GM12891 (cell line): Measurements from ENCODE around the gene SMCHD1.
"Not testable (repeated sequence)": the region's sequence is repeated elsewhere in the genome, so short reads cannot be mapped to it uniquely, and the experiment has no call there.

Experiments used
- DNase-seq: peaks from one replicate; pipeline ENCODE4 v3.0.0; 2011; ENCODE audit warnings: low spot score; ENCODE audit not compliant: insufficient read length
- FAIRE-seq: peaks from 2 replicates; lab custom pipeline; 2011; peaks lifted over from hg19 to GRCh38; lab: Jason Lieb, UNC
- PAX5 ChIP-seq: IDR thresholded peaks from 2 replicates; pipeline ENCODE4 v1.6.1; 2011; ENCODE audit warnings: low read length, moderate library complexity, mild to moderate bottlenecking; ENCODE audit not compliant: insufficient read depth, severe bottlenecking
- POLR2A ChIP-seq: IDR thresholded peaks from 2 replicates; pipeline ENCODE4 v1.6.1; 2011; ENCODE audit warnings: low read depth, low read length, control low read depth
- POLR2AphosphoS5 ChIP-seq: IDR thresholded peaks from 2 replicates; pipeline ENCODE4 v1.6.1; 2011; ENCODE audit warnings: low read depth, low read length, control low read depth
- POU2F2 ChIP-seq: IDR thresholded peaks from 2 replicates; pipeline ENCODE4 v1.6.1; 2011; ENCODE audit warnings: low read depth, mild to moderate bottlenecking, control low read depth, low read length, moderate library complexity
- SPI1 ChIP-seq: IDR thresholded peaks from 2 replicates; pipeline ENCODE4 v1.6.1; 2011; ENCODE audit warnings: low read depth, low read length, control low read depth
- TAF1 ChIP-seq: IDR thresholded peaks from 2 replicates; pipeline ENCODE4 v1.6.1; 2011; ENCODE audit warnings: low read depth, low read length, control low read depth

Gene SMCHD1

GRCh38 chr18:2847317-2848246 lies 192.1 kb downstream of the SMCHD1 start:
- FAIRE-seq (peak; percentile 28), DNase-seq (peak; percentile 57)
- TF ChIP-seq POLR2A = no peak
- TF ChIP-seq SPI1 = peak; percentile 68

GRCh38 chr18:2848247-2849246 lies 193.0 kb downstream of the SMCHD1 start:
- TF ChIP-seq POLR2AphosphoS5 (no peak), POLR2A (no peak), POU2F2 (no peak), TAF1 (no peak), SPI1 (no peak), PAX5 (no peak)
- DNase-seq (no peak), FAIRE-seq (peak; percentile 71)

- no peak for TF ChIP-seq POLR2A
- TF ChIP-seq TAF1 = no peak
- no peak for TF ChIP-seq SPI1
- DNase-seq (no peak), FAIRE-seq (no peak)
Measured at GRCh38 chr18:2850816-2851215, 195.3 kb downstream of the SMCHD1 start.

GRCh38 chr18:2851771-2852170 lies 196.2 kb downstream of the SMCHD1 start:
- no peak for TF ChIP-seq POLR2A
- TF ChIP-seq TAF1 = no peak
- no peak for TF ChIP-seq POLR2AphosphoS5
- no peak for TF ChIP-seq PAX5
- TF ChIP-seq POU2F2 = no peak
- no peak for TF ChIP-seq SPI1
- DNase-seq = no peak
- no peak for FAIRE-seq

GRCh38 chr18:2852460-2852859 lies 196.9 kb downstream of the SMCHD1 start:
- not testable (repeated sequence) for FAIRE-seq, DNase-seq

GRCh38 chr18:2853173-2853925 lies 197.8 kb downstream of the SMCHD1 start:
- no peak for FAIRE-seq
- DNase-seq = no peak
- TF ChIP-seq POU2F2 = no peak
- TF ChIP-seq POLR2AphosphoS5 = no peak
- TF ChIP-seq SPI1 = no peak
- no peak for TF ChIP-seq TAF1
- TF ChIP-seq PAX5 = no peak
- TF ChIP-seq POLR2A = no peak

- TF ChIP-seq POLR2AphosphoS5 (no peak), TAF1 (no peak), PAX5 (no peak)
- DNase-seq (no peak), FAIRE-seq (no peak)
Measured at GRCh38 chr18:2853926-2854664, 198.6 kb downstream of the SMCHD1 start.
